SK-N-MC (cell line): ENCODE measurements around the gene NEDD4L.
"Not testable (repeated sequence)": the region's sequence is repeated elsewhere in the genome, so short reads cannot be mapped to it uniquely, and the experiment has no call there.

Source experiments
- DNase-seq: peaks from one replicate; pipeline ENCODE4 v3.0.0-alpha.2; 2011; ENCODE audit warnings: low read depth, low spot score
- H3K27ac ChIP-seq: fragments of 200-600 bp; sonication (generic); 2 replicates; pipeline ENCODE4 v1.5.1; 2016; ENCODE audit warnings: mixed run types
- H3K36me3 ChIP-seq: fragments of 200-600 bp; sonication (generic); 2 replicates; pipeline ENCODE4 v1.6.1; 2017; ENCODE audit warnings: antibody characterized with exemption, low read length, mixed read lengths; ENCODE audit not compliant: insufficient read depth
- H3K4me3 ChIP-seq: fragments of 200-600 bp; sonication (generic); 2 replicates; pipeline ENCODE4 v1.5.1; 2016
- H3K9ac ChIP-seq: fragments of 200-600 bp; sonication (generic); 2 replicates; pipeline ENCODE4 v1.8.0; 2017; ENCODE audit warnings: mixed run types, mixed read lengths; ENCODE audit not compliant: insufficient read length
- H3K9me3 ChIP-seq: fragments of 200-600 bp; sonication (generic); 2 replicates; pipeline ENCODE4 v1.6.1; 2017; ENCODE audit warnings: low read depth, mild to moderate bottlenecking, antibody characterized with exemption, low read length, moderate library complexity, mixed read lengths
- EZH2 ChIP-seq: fragments of 200-600 bp; sonication (generic); IDR thresholded peaks from one replicate; pipeline ENCODE4 v1.6.1; 2017; ENCODE audit warnings: antibody characterized with exemption
- FOXP2 ChIP-seq: optimal IDR thresholded peaks from 2 replicates; pipeline ENCODE3; 2011; ENCODE audit warnings: mild to moderate bottlenecking, moderate library complexity; ENCODE audit not compliant: insufficient read depth; ENCODE audit errors: extremely low read length, control extremely low read depth
- POLR2AphosphoS5 ChIP-seq: IDR thresholded peaks from 2 replicates; pipeline ENCODE4 v1.6.1; 2012; ENCODE audit warnings: mild to moderate bottlenecking, low read depth, low read length, borderline replicate concordance

Gene NEDD4L

GRCh38 chr18:58378411-58379379, 334.7 kb downstream of the NEDD4L start:
- H3K4me3 ChIP-seq = no peak overlapping the region
- TF ChIP-seq POLR2AphosphoS5 (no peak), EZH2 (no peak), FOXP2 (no peak)
- no peaks in the 10 kb centered on the region for H3K36me3 ChIP-seq
- no peaks in the 10 kb centered on the region for H3K9me3 ChIP-seq
- DNase-seq = no peak
- H3K27ac ChIP-seq = no peak overlapping the region
- H3K9ac ChIP-seq = no peak overlapping the region

- no peaks in the 10 kb centered on the region for H3K36me3 ChIP-seq
- TF ChIP-seq POLR2AphosphoS5 = no peak
- TF ChIP-seq FOXP2 = no peak
- H3K9ac ChIP-seq = no peak overlapping the region
- H3K27ac ChIP-seq = no peak overlapping the region
- H3K9me3 ChIP-seq = no peaks in the 10 kb centered on the region
- DNase-seq = no peak
- no peak overlapping the region for H3K4me3 ChIP-seq
Observed at GRCh38 chr18:58379443-58379842, 335.4 kb downstream of the NEDD4L start.

GRCh38 chr18:58380113-58380512, 336.1 kb downstream of the NEDD4L start:
- not testable (repeated sequence) for H3K4me3 ChIP-seq, H3K9ac ChIP-seq, H3K9me3 ChIP-seq, H3K27ac ChIP-seq, H3K36me3 ChIP-seq, DNase-seq

GRCh38 chr18:58381676-58382411, 337.8 kb downstream of the NEDD4L start:
- no peak for TF ChIP-seq EZH2
- TF ChIP-seq POLR2AphosphoS5 = no peak
- TF ChIP-seq FOXP2 = no peak
- no peak for DNase-seq
- no peaks in the 10 kb centered on the region for H3K9me3 ChIP-seq
- no peak overlapping the region for H3K4me3 ChIP-seq
- no peak overlapping the region for H3K9ac ChIP-seq
- H3K36me3 ChIP-seq = no peaks in the 10 kb centered on the region
- H3K27ac ChIP-seq = no peak overlapping the region

- H3K9me3 ChIP-seq = no peaks in the 10 kb centered on the region
- no peak overlapping the region for H3K4me3 ChIP-seq
- H3K27ac ChIP-seq = no peak overlapping the region
- no peak for DNase-seq
- no peaks in the 10 kb centered on the region for H3K36me3 ChIP-seq
- H3K9ac ChIP-seq = no peak overlapping the region
- no peak for TF ChIP-seq FOXP2
Observed at GRCh38 chr18:58382446-58382845, 338.4 kb downstream of the NEDD4L start.

GRCh38 chr18:58385472-58385871, 341.4 kb downstream of the NEDD4L start:
- no peak overlapping the region for H3K27ac ChIP-seq
- H3K36me3 ChIP-seq = no peaks in the 10 kb centered on the region
- no peak overlapping the region for H3K4me3 ChIP-seq
- no peak for TF ChIP-seq POLR2AphosphoS5
- TF ChIP-seq FOXP2 = no peak
- no peak for DNase-seq
- H3K9me3 ChIP-seq = no peaks in the 10 kb centered on the region
- H3K9ac ChIP-seq = no peak overlapping the region

GRCh38 chr18:58386780-58387179, 342.8 kb downstream of the NEDD4L start:
- Histone ChIP-seq H3K27ac (no peak overlapping the region), H3K9ac (no peak overlapping the region), H3K4me3 (no peak overlapping the region), H3K36me3 (no peaks in the 10 kb centered on the region), H3K9me3 (no peaks in the 10 kb centered on the region)
- no peak for TF ChIP-seq EZH2
- no peak for TF ChIP-seq FOXP2
- no peak for TF ChIP-seq POLR2AphosphoS5
- no peak for DNase-seq

- no peak overlapping the region for H3K9ac ChIP-seq
- no peak overlapping the region for H3K4me3 ChIP-seq
- H3K9me3 ChIP-seq = no peaks in the 10 kb centered on the region
- H3K27ac ChIP-seq = no peak overlapping the region
- H3K36me3 ChIP-seq = no peaks in the 10 kb centered on the region
- DNase-seq = no peak
- TF ChIP-seq POLR2AphosphoS5 = no peak
- no peak for TF ChIP-seq EZH2
- TF ChIP-seq FOXP2 = no peak
Observed at GRCh38 chr18:58387716-58388115, 343.7 kb downstream of the NEDD4L start.
